NAMALWA (cell line): Measurements from ENCODE around the gene GABPA.
"Not testable (repeated sequence)": the region's sequence is repeated elsewhere in the genome, so short reads cannot be mapped to it uniquely, and the experiment has no call there.

Experiments
- DNase-seq: peaks from one replicate; pipeline ENCODE4 v3.0.0-alpha.2; 2015; ENCODE audit warnings: low spot score

Gene GABPA

GRCh38 chr21:25734904-25735645 is at the start of gene GABPA, which contains the start of gene ATP5PF:
GABPA (plus strand) TSS chr21:25734972; CDS start chr21:25741599, 6,627 bp downstream.
ATP5PF (minus strand) TSS chr21:25734904; CDS start chr21:25729794, 5,110 bp downstream.
- DNase-seq = peak; percentile 99

DNA sequence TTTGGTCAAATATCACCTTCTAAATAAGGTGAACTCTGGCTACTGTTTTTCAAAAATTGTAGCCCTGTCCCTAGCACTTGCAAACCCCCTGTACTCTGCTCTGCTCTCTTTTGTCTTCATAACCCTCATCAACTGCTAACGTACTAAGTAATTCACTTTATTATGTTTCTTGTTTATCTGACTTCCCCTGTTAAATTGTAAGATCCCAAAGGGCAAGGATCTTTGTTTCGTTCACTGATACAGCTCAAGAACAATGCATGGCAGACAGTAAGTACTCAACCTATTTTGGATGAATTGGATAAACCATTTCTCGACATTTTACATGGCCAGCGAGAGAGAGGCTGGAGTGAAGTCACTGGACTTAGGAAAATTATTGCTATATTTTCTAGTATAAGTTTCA is 47.0 kb upstream of the GABPA start:
- no peak for DNase-seq

DNA sequence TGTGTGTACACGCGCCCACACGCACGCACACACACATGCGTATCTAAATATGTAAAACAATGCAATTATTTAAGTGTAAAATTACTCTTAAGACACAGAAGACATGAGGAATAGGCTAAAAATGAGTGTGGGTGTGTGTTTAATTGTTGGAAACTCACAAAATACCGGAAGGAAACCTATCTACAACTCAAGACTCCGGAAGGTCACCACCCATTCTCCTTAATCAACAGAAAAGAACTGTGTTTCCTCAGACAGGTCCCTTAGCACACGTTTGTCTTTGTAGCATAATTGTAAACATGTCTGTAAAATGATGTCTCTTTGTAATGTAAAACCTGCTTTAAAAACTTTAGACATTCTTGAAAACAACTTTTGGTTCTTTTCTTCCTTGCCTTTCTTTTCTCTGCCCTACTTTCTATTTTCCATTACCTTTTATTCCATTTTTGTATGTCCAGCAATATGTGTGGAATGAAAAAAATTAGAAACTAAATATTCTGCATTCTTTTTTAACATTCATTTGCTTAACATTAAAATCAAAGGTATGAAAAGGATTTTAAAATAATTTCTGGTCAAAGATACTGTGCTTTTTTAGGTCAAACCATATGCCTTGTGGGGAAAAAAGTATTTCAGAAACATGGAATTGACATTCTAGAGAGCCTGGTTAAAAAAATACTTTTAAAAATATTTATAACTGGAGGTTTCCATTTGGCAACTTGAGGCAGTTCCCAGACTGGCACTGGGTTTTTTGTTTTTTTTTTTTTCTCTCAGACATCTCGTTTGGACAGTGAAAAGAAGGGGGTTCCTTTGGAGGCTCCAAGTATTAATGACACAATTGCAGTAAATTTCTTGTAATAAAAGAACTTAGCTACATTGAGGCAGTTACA is 46.3 kb upstream of the GABPA start:
- no peak for DNase-seq

DNA sequence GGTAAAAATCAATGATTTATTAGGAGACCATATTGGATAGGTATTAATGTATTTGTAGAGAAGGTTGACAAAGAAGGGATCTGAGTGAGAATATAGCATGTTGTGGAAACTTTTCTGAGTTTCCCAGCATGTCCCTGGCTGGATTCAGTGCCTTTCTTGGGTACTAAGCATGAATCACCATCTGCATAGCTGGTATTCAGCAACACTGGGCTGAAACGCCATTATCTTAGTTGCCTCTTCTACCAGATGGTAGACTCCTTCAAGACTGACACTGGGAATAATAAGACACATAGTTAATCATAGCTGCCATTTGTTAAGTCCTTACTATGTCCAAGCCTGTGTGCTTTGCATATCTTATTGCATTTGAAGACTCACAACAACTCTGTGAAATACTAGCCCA is 45.5 kb upstream of the GABPA start:
- no peak for DNase-seq

GRCh38 chr21:25691976-25692375 is 42.8 kb upstream of the GABPA start:
- DNase-seq = no peak

GRCh38 chr21:25695461-25695860 is 39.3 kb upstream of the GABPA start:
- DNase-seq = not testable (repeated sequence)

DNA sequence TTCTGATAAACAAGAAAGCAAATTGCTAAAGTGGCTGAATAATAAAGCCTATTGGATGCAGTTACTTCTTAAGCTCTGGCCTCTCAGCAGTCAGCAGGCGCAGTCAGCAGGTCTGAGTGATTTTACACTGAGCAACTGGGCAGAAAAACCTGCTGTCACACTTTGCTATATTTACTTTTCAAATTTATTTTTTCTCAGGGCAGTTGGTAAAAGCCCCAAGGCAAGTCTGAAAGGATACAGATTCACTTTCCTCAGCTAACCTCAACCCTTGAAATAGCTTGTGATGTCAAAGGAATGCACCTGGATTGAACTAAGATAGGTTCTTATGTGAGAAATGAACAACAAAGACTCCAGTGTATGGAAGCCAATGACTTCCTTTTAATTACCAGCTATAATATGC is 34.0 kb upstream of the GABPA start:
- no peak for DNase-seq

- DNase-seq = no peak
Measured at GRCh38 chr21:25701529-25701928, 33.2 kb upstream of the GABPA start.

- DNase-seq = peak; percentile 70
Measured at GRCh38 chr21:25708467-25709065, 26.2 kb upstream of the GABPA start.

GRCh38 chr21:25709684-25710265 is 25.0 kb upstream of the GABPA start:
- DNase-seq = no peak

GRCh38 chr21:25710550-25710949 is 24.2 kb upstream of the GABPA start:
- no peak for DNase-seq

- DNase-seq = not testable (repeated sequence)
Measured at GRCh38 chr21:25714066-25714465, 20.7 kb upstream of the GABPA start.

GRCh38 chr21:25717491-25718147 is 17.2 kb upstream of the GABPA start:
- peak; percentile 22 for DNase-seq

DNA sequence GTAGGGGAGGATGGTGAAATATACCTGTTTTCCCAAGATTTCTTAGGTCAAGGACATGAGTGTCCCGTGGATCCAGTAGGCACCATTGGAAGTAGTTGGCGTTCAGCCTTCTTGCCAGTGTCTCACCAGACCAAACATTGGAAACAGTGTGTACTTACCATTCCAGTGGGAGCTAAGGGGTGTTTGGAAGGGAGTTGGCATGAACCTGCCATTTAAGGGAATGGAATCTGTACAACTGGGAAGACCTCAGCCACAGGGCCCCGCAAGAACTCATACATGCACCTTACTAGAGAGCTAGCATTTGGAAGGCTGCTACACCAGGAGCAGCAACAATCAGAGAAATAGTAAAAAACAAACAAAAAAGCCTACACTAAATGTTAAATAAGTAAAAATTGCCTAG is 12.8 kb upstream of the GABPA start:
- DNase-seq = no peak

GRCh38 chr21:25722631-25723030 is 12.1 kb upstream of the GABPA start:
- no peak for DNase-seq

DNA sequence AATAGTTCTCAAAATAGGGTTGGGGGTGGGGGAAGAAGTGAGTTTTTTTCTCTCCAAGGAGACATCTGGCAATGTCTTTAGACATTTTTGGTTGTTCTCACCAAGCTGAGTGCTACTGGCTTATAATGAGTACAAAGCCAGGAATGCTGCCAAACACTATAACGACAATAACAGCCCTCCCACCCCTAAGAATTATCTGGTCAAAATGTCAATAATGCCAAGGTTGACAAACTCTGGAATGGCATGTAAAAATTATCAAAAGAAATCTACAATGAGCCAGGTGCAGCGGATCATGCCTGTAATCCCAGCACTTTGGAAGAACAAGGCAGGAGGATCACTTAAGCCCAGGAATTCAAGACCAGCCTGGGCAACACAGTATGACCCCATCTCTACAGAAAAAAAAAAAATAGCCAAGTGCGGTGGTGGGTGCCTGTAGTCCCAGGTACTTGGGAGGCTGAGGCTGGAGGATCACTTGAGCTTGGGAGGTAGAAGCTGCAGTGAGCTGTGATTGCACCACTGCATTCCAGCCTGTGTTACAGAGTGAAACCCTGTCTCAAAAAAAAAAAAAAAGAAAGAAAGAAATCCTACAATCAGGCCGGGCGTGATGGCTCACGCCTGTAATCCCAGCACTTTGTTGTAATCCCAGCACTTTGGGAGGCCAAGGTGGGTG is 2.5 kb upstream of the GABPA start:
- DNase-seq = no peak

GRCh38 chr21:25733859-25734653 is 716 bp upstream of the GABPA start:
- DNase-seq = peak; percentile 66

GRCh38 chr21:25734654-25734903 is 193 bp upstream of the GABPA start:
- no peak for DNase-seq

- peak; percentile 79 for DNase-seq
Measured at GRCh38 chr21:25735646-25736597, 1.1 kb downstream of the GABPA start.
